ENCODE measurements around the gene HLCS. TPM values are rescaled to one million over a fixed set of nuclear protein-coding genes. Genes with fewer than 3 reads are reported as not detected.
A peak's percentile ranks its signal among the peaks of the same experiment; 100 is the strongest.

The HLCS gene
- polyA plus RNA-seq, 1 donor from 2014 or later, result 10.7 TPM

GRCh38 chr21:36773995-36774394, 192.5 kb downstream of the HLCS start:
- H3K4me1 Mint-ChIP-seq, result no peaks in the 10 kb centered on the region
- H3K4me3 Mint-ChIP-seq, result no peak overlapping the region
- no peaks in the 10 kb centered on the region for H3K9me3 Mint-ChIP-seq
- no peaks in the 10 kb centered on the region for H3K27me3 Mint-ChIP-seq
- H3K36me3 Mint-ChIP-seq, result peaks cover 3% of the 10 kb centered on the region
- H3K27ac Mint-ChIP-seq, result no peak overlapping the region

DNA sequence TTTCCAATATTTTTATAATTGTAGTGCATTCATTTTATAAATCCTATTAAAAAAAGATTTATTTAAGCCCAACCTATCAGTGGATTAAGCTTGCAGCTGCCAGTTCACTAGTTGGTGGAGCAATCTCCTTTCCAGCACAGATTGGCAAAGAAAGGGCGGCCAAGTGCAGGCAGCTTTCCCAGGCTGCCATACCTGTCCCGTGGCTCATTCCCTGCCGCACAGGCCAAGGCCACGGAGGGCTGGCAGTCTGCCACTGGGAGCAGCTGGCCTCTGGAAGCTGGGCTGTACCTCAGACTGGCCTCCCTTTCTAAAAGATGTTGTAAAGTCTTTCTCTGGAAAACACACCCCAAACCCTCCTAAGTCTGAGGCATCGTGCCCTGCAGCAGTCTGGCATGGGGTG, 193.4 kb downstream of the HLCS start:
- H3K9me3 Mint-ChIP-seq, result no peaks in the 10 kb centered on the region
- H3K4me3 Mint-ChIP-seq, result no peak overlapping the region
- H3K27ac Mint-ChIP-seq, result no peak overlapping the region
- H3K4me1 Mint-ChIP-seq, result no peaks in the 10 kb centered on the region
- H3K36me3 Mint-ChIP-seq, result peaks cover 3% of the 10 kb centered on the region
- no peaks in the 10 kb centered on the region for H3K27me3 Mint-ChIP-seq

- H3K4me1 Mint-ChIP-seq, result no peaks in the 10 kb centered on the region
- no peaks in the 10 kb centered on the region for H3K27me3 Mint-ChIP-seq
- H3K9me3 Mint-ChIP-seq, result no peaks in the 10 kb centered on the region
- no peak overlapping the region for H3K4me3 Mint-ChIP-seq
- H3K36me3 Mint-ChIP-seq, result peaks cover 14% of the 10 kb centered on the region
- H3K27ac Mint-ChIP-seq, result no peak overlapping the region
These were observed 197.2 kb downstream of the HLCS start for GRCh38 chr21:36769051-36769839.

- H3K27ac Mint-ChIP-seq, result no peak overlapping the region
- no peaks in the 10 kb centered on the region for H3K27me3 Mint-ChIP-seq
- H3K4me3 Mint-ChIP-seq, result no peak overlapping the region
- H3K36me3 Mint-ChIP-seq, result peaks cover 14% of the 10 kb centered on the region
- H3K4me1 Mint-ChIP-seq, result no peaks in the 10 kb centered on the region
- H3K9me3 Mint-ChIP-seq, result no peaks in the 10 kb centered on the region
These were observed 198.0 kb downstream of the HLCS start for GRCh38 chr21:36768496-36768895.

DNA sequence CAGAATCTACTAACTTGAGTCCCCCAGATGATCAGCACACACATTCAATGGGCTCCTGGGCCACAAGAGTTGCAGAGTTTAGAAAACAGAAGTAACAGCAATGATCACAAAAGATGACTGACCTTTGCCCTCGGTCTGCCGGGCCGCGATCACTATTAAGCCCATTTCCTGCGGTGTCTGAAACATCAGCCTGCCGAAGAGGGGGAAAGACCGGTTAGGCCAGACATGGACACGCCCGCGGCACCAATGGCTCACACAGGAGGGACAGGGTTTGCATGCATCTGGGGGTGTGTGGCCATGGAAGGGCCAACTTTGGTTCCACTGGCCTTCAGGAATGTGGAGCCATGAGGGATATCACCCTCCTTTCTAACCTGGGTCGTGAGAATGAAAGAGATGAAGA, 199.4 kb downstream of the HLCS start:
- Mint-ChIP-seq H3K36me3 (peaks cover 13% of the 10 kb centered on the region), H3K4me1 (no peaks in the 10 kb centered on the region), H3K4me3 (no peak overlapping the region), H3K27me3 (no peaks in the 10 kb centered on the region), H3K9me3 (no peaks in the 10 kb centered on the region), H3K27ac (no peak overlapping the region)

DNA sequence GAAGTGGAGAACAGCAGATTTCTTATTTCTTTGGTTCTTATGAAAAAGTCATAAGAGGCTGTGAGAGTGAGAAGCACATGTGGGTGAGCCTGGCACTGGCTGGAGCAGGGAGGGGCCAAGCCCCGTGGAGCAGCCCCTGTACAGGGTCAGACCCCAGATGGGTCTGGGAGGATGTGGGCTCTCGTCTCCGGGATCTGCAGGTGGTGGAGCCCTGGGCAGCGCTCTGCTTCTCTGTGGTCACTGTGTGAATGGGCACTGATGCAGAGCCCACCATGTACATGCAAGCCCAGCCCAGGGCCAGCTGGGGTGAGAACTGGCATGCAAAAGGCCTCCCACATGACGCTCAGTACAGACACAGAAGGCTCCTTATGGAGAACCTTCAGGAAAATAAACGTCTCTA, 200.0 kb downstream of the HLCS start:
- no peaks in the 10 kb centered on the region for H3K27me3 Mint-ChIP-seq
- H3K36me3 Mint-ChIP-seq, result peaks cover 15% of the 10 kb centered on the region
- H3K4me3 Mint-ChIP-seq, result no peak overlapping the region
- no peaks in the 10 kb centered on the region for H3K9me3 Mint-ChIP-seq
- no peak overlapping the region for H3K27ac Mint-ChIP-seq
- no peaks in the 10 kb centered on the region for H3K4me1 Mint-ChIP-seq

DNA sequence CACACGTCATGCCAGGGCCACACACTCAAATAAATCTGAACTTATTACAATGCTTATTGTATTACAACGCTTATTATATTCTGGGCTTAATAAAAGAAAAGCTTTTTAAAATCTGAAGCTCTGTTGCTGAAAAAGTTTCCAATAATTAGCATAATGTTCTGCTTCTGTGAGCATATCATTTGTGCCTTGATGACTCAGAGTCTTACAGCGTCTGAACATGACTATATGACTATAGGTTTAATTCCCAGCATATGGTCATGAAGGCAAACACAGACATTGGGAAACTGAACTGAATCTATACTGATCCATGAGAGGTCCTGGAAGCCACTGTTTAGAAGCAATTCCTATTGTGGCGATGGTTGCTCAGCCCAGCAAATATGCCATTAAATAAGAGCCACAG, 201.2 kb downstream of the HLCS start:
- H3K36me3 Mint-ChIP-seq, result peaks cover 17% of the 10 kb centered on the region
- no peaks in the 10 kb centered on the region for H3K9me3 Mint-ChIP-seq
- H3K4me1 Mint-ChIP-seq, result no peaks in the 10 kb centered on the region
- H3K27me3 Mint-ChIP-seq, result no peaks in the 10 kb centered on the region
- H3K27ac Mint-ChIP-seq, result no peak overlapping the region
- no peak overlapping the region for H3K4me3 Mint-ChIP-seq

DNA sequence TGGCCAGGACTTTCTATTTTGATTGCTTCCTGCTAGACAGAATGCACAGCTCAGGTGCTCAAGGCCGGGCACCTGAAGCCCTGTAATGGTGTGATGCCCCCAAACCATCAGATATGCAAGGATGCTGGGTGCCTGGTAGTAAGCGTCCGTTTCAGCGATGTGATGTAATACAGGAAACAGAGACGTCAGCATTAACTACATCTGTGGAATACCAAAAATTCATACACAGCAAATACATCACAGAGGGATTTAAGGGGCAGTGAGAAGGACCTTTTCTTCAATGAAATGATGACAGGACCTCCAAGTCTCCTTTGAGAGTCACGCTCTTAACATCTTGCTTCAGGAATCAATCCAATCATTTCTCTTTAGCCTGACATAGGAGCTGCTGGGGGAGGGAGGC, 203.2 kb downstream of the HLCS start:
- Mint-ChIP-seq H3K4me3 (no peak overlapping the region), H3K4me1 (no peaks in the 10 kb centered on the region), H3K9me3 (no peaks in the 10 kb centered on the region), H3K27me3 (no peaks in the 10 kb centered on the region), H3K27ac (peak overlapping the region in 1 of 3 donors; percentile 71), H3K36me3 (peaks cover 17% of the 10 kb centered on the region)

DNA sequence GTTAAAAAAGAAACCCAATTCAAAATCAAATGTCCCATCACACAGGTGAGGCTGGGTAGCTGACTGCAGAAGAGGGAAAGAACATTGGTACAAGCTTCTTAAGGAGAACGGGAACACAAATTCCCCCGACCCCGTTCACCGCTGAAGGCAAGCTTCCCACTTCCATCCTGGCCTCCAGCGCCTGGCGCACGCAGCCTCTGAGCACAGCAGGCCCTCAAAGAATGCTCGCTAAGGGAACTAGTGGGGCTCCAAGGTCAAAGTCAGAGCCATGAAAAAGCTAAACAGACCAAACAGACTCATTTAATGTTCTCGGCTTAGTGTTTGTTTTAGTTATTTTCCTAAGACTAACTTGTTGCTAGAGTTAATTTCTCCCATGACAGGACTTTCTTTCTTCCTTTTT, 203.8 kb downstream of the HLCS start:
- no peak overlapping the region for H3K4me3 Mint-ChIP-seq
- peak overlapping the region in 1 of 3 donors; percentile 71 for H3K27ac Mint-ChIP-seq
- H3K36me3 Mint-ChIP-seq, result peaks cover 17% of the 10 kb centered on the region
- H3K9me3 Mint-ChIP-seq, result no peaks in the 10 kb centered on the region
- no peaks in the 10 kb centered on the region for H3K4me1 Mint-ChIP-seq
- no peaks in the 10 kb centered on the region for H3K27me3 Mint-ChIP-seq

DNA sequence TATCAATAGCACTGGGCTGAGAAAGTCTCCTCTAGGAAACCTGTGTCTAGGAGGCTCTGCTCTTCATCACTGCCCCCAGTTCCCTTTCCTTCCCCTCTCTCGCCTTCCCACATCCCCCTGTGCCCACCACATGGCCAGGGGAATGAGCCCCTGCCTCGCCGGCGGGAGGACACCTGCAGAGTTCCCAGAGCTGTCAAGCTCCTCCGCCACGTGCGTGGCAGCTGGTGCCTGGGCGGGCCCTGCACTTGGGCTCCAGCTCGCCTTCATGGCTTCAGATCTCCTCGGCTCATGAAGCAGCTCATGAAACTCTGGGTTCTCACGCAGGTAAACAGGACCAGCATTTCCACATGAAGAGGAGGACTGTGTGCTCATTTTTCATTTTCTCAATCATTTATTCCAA, 204.8 kb downstream of the HLCS start:
- Mint-ChIP-seq H3K4me1 (no peaks in the 10 kb centered on the region), H3K9me3 (no peaks in the 10 kb centered on the region), H3K4me3 (no peak overlapping the region), H3K27ac (no peak overlapping the region), H3K27me3 (no peaks in the 10 kb centered on the region), H3K36me3 (peaks cover 17% of the 10 kb centered on the region)

- no peaks in the 10 kb centered on the region for H3K4me1 Mint-ChIP-seq
- H3K9me3 Mint-ChIP-seq, result no peaks in the 10 kb centered on the region
These were observed 207.0 kb downstream of the HLCS start for GRCh38 chr21:36759348-36760083.

GRCh38 chr21:36757196-36757595, 209.3 kb downstream of the HLCS start:
- peaks cover 21% of the 10 kb centered on the region for H3K36me3 Mint-ChIP-seq
- no peak overlapping the region for H3K27ac Mint-ChIP-seq
- no peaks in the 10 kb centered on the region for H3K27me3 Mint-ChIP-seq
- H3K4me3 Mint-ChIP-seq, result no peak overlapping the region
- H3K9me3 Mint-ChIP-seq, result no peaks in the 10 kb centered on the region
- H3K4me1 Mint-ChIP-seq, result no peaks in the 10 kb centered on the region

More at GRCh38 chr21:36759348-36760083, 207.0 kb downstream of the HLCS start:
- Mint-ChIP-seq H3K27ac (no peak overlapping the region), H3K36me3 (peaks cover 13% of the 10 kb centered on the region), H3K4me3 (no peak overlapping the region), H3K27me3 (no peaks in the 10 kb centered on the region)

DNA sequence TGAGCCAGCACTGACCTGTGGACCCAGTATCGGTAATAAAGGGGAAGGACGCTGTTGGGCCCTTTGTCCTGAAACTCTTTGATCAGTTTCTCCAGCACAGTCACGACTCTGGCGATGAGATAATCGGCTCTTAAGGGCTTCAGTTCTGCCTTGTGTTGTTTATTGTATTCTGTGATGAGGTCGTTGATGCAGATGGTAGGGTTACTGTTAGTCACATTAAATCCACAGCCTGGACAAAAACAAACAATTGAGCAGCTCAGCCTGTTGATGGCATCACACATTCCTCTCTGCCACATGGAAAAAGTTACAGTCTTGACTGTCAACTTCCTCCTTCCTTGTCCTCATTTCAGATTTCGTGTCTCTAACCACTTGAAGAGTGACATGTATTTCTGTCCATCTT, 209.9 kb downstream of the HLCS start:
- H3K27me3 Mint-ChIP-seq, result no peaks in the 10 kb centered on the region
- H3K9me3 Mint-ChIP-seq, result no peaks in the 10 kb centered on the region
- no peak overlapping the region for H3K4me3 Mint-ChIP-seq
- no peak overlapping the region for H3K27ac Mint-ChIP-seq
- no peaks in the 10 kb centered on the region for H3K4me1 Mint-ChIP-seq
- peaks cover 20% of the 10 kb centered on the region for H3K36me3 Mint-ChIP-seq

GRCh38 chr21:36754241-36754898, 212.1 kb downstream of the HLCS start:
- H3K27ac Mint-ChIP-seq, result no peak overlapping the region
- no peaks in the 10 kb centered on the region for H3K9me3 Mint-ChIP-seq
- peaks cover 19% of the 10 kb centered on the region for H3K36me3 Mint-ChIP-seq
- no peaks in the 10 kb centered on the region for H3K4me1 Mint-ChIP-seq
- peaks cover 4% of the 10 kb centered on the region for H3K27me3 Mint-ChIP-seq
- H3K4me3 Mint-ChIP-seq, result no peak overlapping the region

GRCh38 chr21:36753556-36753955, 212.9 kb downstream of the HLCS start:
- Mint-ChIP-seq H3K4me1 (peaks cover 1 to 3% (median 1%) of the 10 kb centered on the region in 3 donors), H3K27ac (no peak overlapping the region), H3K36me3 (peaks cover 19% of the 10 kb centered on the region), H3K4me3 (no peak overlapping the region), H3K27me3 (peaks cover 12% of the 10 kb centered on the region), H3K9me3 (no peaks in the 10 kb centered on the region)
